A673 (cell line): ENCODE measurements around the gene ELMO3. TPM values are rescaled to one million over a fixed set of nuclear protein-coding genes. Genes with fewer than 3 reads are reported as not detected.

Experiments used
- BruUV-seq: library from RNA; stranded (reverse); fragments of 400-500 nt; replicated peaks from 2 replicates; lab custom pipeline; 2021; lab: Mats Ljungman, UMichigan
- CTCF ChIA-PET: fragments of 300-600 bp; sonication (Branson Sonifier 250); formaldehyde crosslinking; loops from one replicate; lab custom pipeline; 2022; ENCODE audit warnings: antibody characterized with exemption; lab: Charles Lee
- POLR2A ChIA-PET: fragments of 300-600 bp; sonication (Branson Sonifier 250); formaldehyde crosslinking; loops from one replicate; lab custom pipeline; 2022; ENCODE audit warnings: antibody characterized with exemption; ENCODE audit not compliant: low non-redundant PET; lab: Charles Lee
- DNase-seq: peaks from one replicate; pipeline ENCODE4 v3.0.0-alpha.2; 2015; ENCODE audit warnings: low spot score
- H3K27ac ChIP-seq: fragments of 200-600 bp; sonication (generic); 2 replicates; pipeline ENCODE4 v1.5.1; 2016; ENCODE audit warnings: mixed run types, low read depth, mild to moderate bottlenecking, mixed read lengths, antibody characterized with exemption, low read length; ENCODE audit not compliant: poor library complexity, severe bottlenecking
- H3K27me3 ChIP-seq: fragments of 200-600 bp; sonication (generic); replicated peaks from 2 replicates; pipeline ENCODE4 v1.6.1; 2017; ENCODE audit warnings: mixed run types, low read depth, mild to moderate bottlenecking, mixed read lengths, antibody characterized with exemption, low read length; ENCODE audit not compliant: insufficient read depth, poor library complexity
- H3K36me3 ChIP-seq: fragments of 200-600 bp; sonication (generic); 2 replicates; pipeline ENCODE4 v1.6.1; 2016; ENCODE audit warnings: mixed run types, mild to moderate bottlenecking, mixed read lengths, antibody characterized with exemption, low read length; ENCODE audit not compliant: insufficient read depth, poor library complexity, severe bottlenecking
- H3K4me1 ChIP-seq: fragments of 200-600 bp; sonication (generic); 2 replicates; pipeline ENCODE4 v1.6.1; 2017; ENCODE audit warnings: mixed run types, mild to moderate bottlenecking, mixed read lengths, antibody characterized with exemption, low read length; ENCODE audit not compliant: insufficient read depth, poor library complexity, severe bottlenecking
- H3K4me3 ChIP-seq: fragments of 200-600 bp; sonication (generic); 2 replicates; pipeline ENCODE4 v1.5.1; 2016; ENCODE audit warnings: low read depth, mixed run types, mild to moderate bottlenecking, mixed read lengths, low read length; ENCODE audit not compliant: poor library complexity, severe bottlenecking
- H3K9me3 ChIP-seq: fragments of 200-600 bp; sonication (generic); 2 replicates; pipeline ENCODE4 v1.6.1; 2016; ENCODE audit warnings: mixed run types, low read depth, mild to moderate bottlenecking, mixed read lengths, antibody characterized with exemption, low read length; ENCODE audit not compliant: poor library complexity, severe bottlenecking
- EZH2 ChIP-seq: fragments of 200-600 bp; sonication (generic); IDR thresholded peaks from 2 replicates; pipeline ENCODE4 v1.6.1; 2017; ENCODE audit warnings: borderline replicate concordance, low read depth, mild to moderate bottlenecking, mixed read lengths, antibody characterized with exemption, low read length; ENCODE audit not compliant: poor library complexity, severe bottlenecking
- intact Hi-C: fragments of 100-400 bp; cut with micrococcal nuclease; formaldehyde crosslinking; loops from one replicate; pipeline ENCODE4 v1.10.0; 2022; ENCODE audit not compliant: unreplicated experiment
- total RNA-seq: library from RNA; stranded (reverse); gene quantifications from 2 replicates; pipeline ENCODE4 v1.2.3, GENCODE V29; 2021
- TF ChIP-seq, protein P1 (sequence below): fragments of 300-800, 200-600 bp; sonication (generic); conservative IDR thresholded peaks from 2 replicates; pipeline ENCODE4 v1.5.1; 2017; ENCODE audit warnings: low read depth, mild to moderate bottlenecking, antibody characterized with exemption, low read length, moderate library complexity, mixed read lengths

Gene ELMO3
- total RNA-seq, 1 experiment from 2014 or later = 4.7 TPM

DNA sequence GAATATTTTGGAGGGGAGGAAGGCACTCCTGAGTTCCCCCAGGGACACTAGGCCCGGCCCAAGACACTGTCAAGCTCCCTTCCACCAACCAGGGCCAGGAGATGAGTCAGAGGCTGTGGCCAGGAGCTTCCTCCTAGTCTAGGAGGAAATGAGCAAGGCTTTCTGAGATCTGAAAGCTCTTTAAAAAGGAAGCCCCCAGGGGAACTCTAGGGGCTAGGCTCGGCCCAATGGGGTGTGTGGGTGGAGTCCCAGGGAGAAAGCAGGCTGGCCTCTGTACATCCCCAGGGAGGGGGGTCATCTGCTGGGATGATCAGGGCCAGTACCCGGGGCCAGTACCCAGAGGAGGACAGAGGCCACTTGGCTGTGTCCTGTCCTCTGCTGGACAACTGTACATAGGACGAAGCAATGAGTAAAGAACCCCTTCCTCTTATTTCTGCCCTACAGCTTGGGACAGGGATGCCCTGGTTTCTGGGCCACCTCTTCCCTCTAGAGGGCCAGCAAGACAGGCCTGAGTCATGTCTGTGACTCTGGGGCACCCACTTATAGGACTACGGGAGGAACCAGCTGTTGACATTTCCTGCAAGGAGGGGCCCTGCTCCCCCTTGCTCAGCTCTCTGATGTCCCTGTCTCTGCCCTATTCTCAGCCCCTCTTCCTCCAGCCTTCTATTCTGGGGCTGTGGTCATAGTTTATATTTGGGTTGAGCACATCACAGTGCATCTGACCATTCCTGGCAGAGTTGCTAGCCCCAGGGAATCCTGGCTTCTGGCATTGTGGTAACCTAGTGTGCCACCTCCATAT, 45.7 kb downstream of the ELMO3 start:
- DNase-seq = peak; percentile 95
- no peaks in the 10 kb centered on the region for H3K9me3 ChIP-seq
- POLR2A ChIA-PET = interaction anchor here (0.6 kb wide), 1 partner anchor 266 kb away, joined by 4 read pairs; no protein-coding TSS in a partner anchor
- peak overlapping the region; percentile 79 for H3K27ac ChIP-seq
- peaks cover 67% of the 10 kb centered on the region for H3K4me1 ChIP-seq
- no peak overlapping the region for H3K4me3 ChIP-seq
- TF ChIP-seq EZH2 = no peak
- TF ChIP-seq, protein P1, sequence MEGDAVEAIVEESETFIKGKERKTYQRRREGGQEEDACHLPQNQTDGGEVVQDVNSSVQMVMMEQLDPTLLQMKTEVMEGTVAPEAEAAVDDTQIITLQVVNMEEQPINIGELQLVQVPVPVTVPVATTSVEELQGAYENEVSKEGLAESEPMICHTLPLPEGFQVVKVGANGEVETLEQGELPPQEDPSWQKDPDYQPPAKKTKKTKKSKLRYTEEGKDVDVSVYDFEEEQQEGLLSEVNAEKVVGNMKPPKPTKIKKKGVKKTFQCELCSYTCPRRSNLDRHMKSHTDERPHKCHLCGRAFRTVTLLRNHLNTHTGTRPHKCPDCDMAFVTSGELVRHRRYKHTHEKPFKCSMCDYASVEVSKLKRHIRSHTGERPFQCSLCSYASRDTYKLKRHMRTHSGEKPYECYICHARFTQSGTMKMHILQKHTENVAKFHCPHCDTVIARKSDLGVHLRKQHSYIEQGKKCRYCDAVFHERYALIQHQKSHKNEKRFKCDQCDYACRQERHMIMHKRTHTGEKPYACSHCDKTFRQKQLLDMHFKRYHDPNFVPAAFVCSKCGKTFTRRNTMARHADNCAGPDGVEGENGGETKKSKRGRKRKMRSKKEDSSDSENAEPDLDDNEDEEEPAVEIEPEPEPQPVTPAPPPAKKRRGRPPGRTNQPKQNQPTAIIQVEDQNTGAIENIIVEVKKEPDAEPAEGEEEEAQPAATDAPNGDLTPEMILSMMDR = no peak
- CTCF ChIA-PET = interaction anchor here (0.5 to 1.1 kb wide), 4 partner anchors 44 to 287 kb away, joined by 3 to 8 read pairs (median 6); no protein-coding TSS in a partner anchor
- no TSS peak for BruUV-seq
- intact Hi-C loops = no loop called here
- H3K27me3 ChIP-seq = no peaks in the 10 kb centered on the region
- H3K36me3 ChIP-seq = no peaks in the 10 kb centered on the region

DNA sequence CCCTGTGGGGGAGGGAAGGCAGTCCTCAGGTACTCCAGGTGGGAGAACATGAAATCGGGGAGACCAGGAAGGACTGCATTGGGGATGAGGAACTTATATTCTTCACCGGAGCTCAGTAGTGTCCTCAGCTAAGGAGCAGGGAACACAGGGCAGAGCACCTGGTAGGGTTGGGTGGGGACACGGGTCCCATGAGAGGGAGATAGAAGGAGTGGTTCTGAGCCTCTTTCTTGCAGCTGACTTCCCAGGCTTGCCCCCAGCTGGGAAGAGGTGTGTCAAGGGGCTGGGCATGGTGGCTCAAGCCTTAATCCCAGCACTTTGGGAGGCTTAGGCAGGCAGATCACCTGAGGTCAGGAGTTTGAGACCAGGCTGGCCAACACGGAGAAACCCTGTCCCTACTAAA, 46.3 kb downstream of the ELMO3 start:
- H3K9me3 ChIP-seq = no peaks in the 10 kb centered on the region
- H3K36me3 ChIP-seq = no peaks in the 10 kb centered on the region
- TF ChIP-seq, protein P1 = no peak
- no peak for TF ChIP-seq EZH2
- BruUV-seq = TSS peak; percentile 21
- H3K4me3 ChIP-seq = no peak overlapping the region
- POLR2A ChIA-PET = no interaction called here
- DNase-seq = no peak
- no peaks in the 10 kb centered on the region for H3K27me3 ChIP-seq
- CTCF ChIA-PET = interaction anchor here (1.1 kb wide), 1 partner anchor 60 kb away, joined by 3 read pairs; no protein-coding TSS in a partner anchor
- H3K4me1 ChIP-seq = peaks cover 73% of the 10 kb centered on the region
- intact Hi-C loops = no loop called here
- peak overlapping the region; percentile 79 for H3K27ac ChIP-seq

DNA sequence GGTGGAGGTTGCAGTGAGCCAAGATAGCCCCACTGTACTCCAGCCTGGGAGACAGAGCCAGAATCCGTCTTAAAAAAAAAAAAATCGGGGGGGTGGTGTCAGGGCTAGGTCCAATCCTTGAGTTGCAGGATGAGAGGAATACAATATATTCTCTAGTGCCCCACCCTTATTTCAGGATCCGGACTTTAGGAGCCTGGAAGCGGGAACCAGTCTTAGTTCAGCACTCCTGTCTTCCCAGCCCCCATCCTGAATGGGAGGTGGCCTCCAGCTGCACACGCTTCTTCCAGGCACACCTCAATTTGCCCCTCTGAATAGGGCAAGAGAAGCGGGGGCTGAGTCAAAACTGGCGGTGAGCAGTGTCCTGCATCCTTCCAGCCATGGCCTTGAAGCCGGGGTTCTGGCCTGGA, 46.7 kb downstream of the ELMO3 start:
- Histone ChIP-seq H3K27me3 (no peaks in the 10 kb centered on the region), H3K4me1 (peaks cover 72% of the 10 kb centered on the region), H3K27ac (peak overlapping the region; percentile 79), H3K36me3 (no peaks in the 10 kb centered on the region), H3K9me3 (no peaks in the 10 kb centered on the region), H3K4me3 (peak overlapping the region; percentile 90)
- no TSS peak for BruUV-seq
- ChIA-PET POLR2A (no interaction called here), CTCF (interaction anchor here (0.5 kb wide), 1 partner anchor 93 kb away, joined by 3 read pairs; no protein-coding TSS in a partner anchor)
- peak; percentile 62 for DNase-seq
- TF ChIP-seq EZH2 = no peak
- TF ChIP-seq, protein P1 = no peak
- intact Hi-C loops = no loop called here
